ENCODE measurements around the gene USP32. TPM values are rescaled to one million over a fixed set of nuclear protein-coding genes. Genes with fewer than 3 reads are reported as not detected.
"Not testable (repeated sequence)": the region's sequence is repeated elsewhere in the genome, so short reads cannot be mapped to it uniquely, and the experiment has no call there.

The USP32 gene
- total RNA-seq, 1 donor from 2014 or later, result 37.4 TPM

DNA sequence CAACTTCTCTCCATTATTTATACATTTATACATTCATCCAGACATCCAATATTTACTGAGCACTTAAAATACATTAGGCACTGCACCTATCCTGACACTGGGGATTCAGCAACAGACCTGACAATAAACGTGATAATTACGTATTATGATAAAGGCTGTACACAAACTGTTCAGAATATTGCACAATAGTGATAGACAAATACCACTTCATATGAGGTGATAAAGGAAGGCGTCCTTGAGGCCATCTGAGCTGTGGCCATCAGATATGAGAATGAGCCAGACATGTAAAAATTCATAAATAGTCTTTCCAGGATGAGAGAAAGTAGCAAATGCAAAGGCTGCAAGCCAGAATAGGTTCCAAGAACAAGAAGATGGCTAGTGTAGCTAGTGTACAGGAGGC is 8.6 kb downstream of the USP32 start:
- no peak overlapping the region for H3K4me3 Mint-ChIP-seq (ENCODE audit: unreplicated experiment)
- H3K4me1 Mint-ChIP-seq (ENCODE audit: unreplicated experiment), result peaks cover 26% of the 10 kb centered on the region
- H3K27ac Mint-ChIP-seq (ENCODE audit: unreplicated experiment), result no peak overlapping the region

DNA sequence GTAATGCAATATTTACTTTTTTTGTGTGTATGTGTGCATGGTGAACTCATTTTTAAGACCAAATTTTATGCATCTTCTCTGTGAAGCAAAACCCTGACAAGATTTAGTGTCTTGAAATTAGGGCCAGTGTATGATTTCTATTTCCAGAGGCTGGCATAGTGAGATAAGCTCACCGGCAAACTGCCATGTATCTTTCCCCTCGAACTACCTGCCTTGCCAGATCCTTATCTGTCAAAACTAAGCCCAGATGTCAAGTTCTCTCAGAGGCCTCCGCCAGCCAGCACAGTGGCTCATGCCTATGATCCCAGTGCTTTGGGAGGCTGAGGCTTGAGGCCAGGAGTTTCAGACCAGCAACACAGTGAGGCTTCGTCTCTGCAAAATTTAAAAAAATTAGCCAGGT is 10.0 kb downstream of the USP32 start:
- H3K9me3 Mint-ChIP-seq (ENCODE audit: unreplicated experiment), result no peaks in the 10 kb centered on the region
- no peak overlapping the region for H3K27ac Mint-ChIP-seq (ENCODE audit: unreplicated experiment)
- DNase-seq (ENCODE audit: low spot score), result no peak
- TF ChIP-seq, protein P1, sequence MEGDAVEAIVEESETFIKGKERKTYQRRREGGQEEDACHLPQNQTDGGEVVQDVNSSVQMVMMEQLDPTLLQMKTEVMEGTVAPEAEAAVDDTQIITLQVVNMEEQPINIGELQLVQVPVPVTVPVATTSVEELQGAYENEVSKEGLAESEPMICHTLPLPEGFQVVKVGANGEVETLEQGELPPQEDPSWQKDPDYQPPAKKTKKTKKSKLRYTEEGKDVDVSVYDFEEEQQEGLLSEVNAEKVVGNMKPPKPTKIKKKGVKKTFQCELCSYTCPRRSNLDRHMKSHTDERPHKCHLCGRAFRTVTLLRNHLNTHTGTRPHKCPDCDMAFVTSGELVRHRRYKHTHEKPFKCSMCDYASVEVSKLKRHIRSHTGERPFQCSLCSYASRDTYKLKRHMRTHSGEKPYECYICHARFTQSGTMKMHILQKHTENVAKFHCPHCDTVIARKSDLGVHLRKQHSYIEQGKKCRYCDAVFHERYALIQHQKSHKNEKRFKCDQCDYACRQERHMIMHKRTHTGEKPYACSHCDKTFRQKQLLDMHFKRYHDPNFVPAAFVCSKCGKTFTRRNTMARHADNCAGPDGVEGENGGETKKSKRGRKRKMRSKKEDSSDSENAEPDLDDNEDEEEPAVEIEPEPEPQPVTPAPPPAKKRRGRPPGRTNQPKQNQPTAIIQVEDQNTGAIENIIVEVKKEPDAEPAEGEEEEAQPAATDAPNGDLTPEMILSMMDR (IDR thresholded peaks at IDR 0.05; ENCODE audit: unreplicated experiment), result no peak
- H3K4me3 Mint-ChIP-seq (ENCODE audit: unreplicated experiment), result no peak overlapping the region
- no peaks in the 10 kb centered on the region for H3K36me3 Mint-ChIP-seq (ENCODE audit: low read depth, unreplicated experiment)
- H3K27me3 Mint-ChIP-seq (ENCODE audit: unreplicated experiment), result no peaks in the 10 kb centered on the region
- H3K4me1 Mint-ChIP-seq (ENCODE audit: unreplicated experiment), result peaks cover 21% of the 10 kb centered on the region

More for the DNA sequence above, 8.6 kb downstream of the USP32 start:
- TF ChIP-seq, protein P1 (IDR thresholded peaks at IDR 0.05; ENCODE audit: unreplicated experiment), result no peak
- no peaks in the 10 kb centered on the region for H3K9me3 Mint-ChIP-seq (ENCODE audit: unreplicated experiment)
- no peak for DNase-seq (ENCODE audit: low spot score)
- H3K36me3 Mint-ChIP-seq (ENCODE audit: low read depth, unreplicated experiment), result no peaks in the 10 kb centered on the region
- no peaks in the 10 kb centered on the region for H3K27me3 Mint-ChIP-seq (ENCODE audit: unreplicated experiment)

DNA sequence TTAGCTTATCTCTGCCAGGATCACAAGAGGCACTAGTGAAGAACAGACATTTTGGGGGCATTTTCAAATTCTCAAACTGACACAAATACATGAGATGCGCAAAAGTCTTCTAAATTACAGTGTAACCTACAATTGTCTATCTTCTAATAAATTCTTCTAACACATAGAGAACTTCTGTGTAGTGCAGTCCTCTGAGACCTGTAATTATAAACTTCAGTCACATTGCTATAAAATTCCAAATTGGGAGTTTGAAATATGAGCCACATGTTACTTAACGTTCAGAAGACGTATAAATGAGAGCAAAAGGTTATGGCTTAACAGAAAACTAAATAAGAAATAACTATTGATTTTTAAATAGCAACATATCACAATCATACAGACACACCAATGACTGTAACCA is 12.5 kb downstream of the USP32 start:
- H3K4me3 Mint-ChIP-seq (ENCODE audit: unreplicated experiment); H3K4me1 Mint-ChIP-seq (ENCODE audit: unreplicated experiment); H3K27me3 Mint-ChIP-seq (ENCODE audit: unreplicated experiment); H3K36me3 Mint-ChIP-seq (ENCODE audit: low read depth, unreplicated experiment); DNase-seq (ENCODE audit: low spot score); H3K27ac Mint-ChIP-seq (ENCODE audit: unreplicated experiment); H3K9me3 Mint-ChIP-seq (ENCODE audit: unreplicated experiment): not testable (repeated sequence)

DNA sequence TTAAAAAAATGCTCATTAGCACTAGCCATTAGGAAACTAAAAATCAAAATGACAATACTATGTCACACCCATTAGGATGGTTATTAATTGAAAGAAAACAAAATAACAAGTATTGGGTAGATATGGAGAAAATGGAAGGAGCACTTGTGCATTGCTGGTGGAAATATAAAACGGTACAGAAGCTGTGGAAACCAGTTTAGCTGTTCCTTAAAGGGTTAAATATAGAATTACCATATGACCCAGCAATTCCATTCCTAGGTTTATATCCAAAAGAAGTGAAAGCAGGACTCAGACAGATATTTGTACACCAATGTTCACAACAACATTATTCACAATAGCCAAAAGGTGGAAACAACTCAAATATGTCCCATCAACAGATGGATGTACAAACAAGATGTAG is 13.7 kb downstream of the USP32 start:
- DNase-seq (ENCODE audit: low spot score); H3K4me1 Mint-ChIP-seq (ENCODE audit: unreplicated experiment); H3K27me3 Mint-ChIP-seq (ENCODE audit: unreplicated experiment); H3K9me3 Mint-ChIP-seq (ENCODE audit: unreplicated experiment); H3K36me3 Mint-ChIP-seq (ENCODE audit: low read depth, unreplicated experiment); H3K4me3 Mint-ChIP-seq (ENCODE audit: unreplicated experiment); H3K27ac Mint-ChIP-seq (ENCODE audit: unreplicated experiment): not testable (repeated sequence)

DNA sequence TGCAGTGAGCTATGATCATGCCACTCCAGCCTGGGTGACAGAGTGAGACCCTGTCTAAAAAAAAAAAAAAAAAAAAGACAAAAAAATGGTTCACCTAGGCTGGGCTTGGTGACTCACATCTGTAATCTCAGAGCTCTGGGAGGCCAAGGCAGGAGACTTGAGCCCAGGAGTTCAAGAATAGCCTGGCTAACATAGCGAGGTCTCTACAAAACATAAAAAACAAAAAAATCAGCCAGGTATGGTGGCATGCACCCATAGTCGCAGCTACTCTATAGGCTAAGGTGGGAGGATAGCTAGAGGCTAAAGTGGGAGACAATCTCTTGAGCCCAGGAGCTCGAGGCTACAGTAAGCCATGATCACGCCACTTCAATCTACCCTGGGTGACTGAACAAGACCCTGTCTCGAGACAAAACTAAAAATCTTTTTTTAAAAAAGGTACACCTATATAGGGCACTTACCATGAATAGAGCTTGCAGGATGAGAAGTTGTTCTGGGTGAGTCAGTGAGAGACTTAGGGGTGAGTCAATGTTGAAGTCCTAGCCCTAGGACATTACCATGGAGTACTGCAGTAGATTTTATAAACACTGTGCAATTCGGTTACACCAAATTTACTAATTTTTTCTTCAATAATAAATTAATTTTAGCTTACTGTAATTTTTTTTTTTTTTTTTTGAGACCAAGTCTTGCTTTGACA is 19.0 kb downstream of the USP32 start:
- Mint-ChIP-seq H3K36me3 (ENCODE audit: low read depth, unreplicated experiment) (no peaks in the 10 kb centered on the region), H3K9me3 (ENCODE audit: unreplicated experiment) (no peaks in the 10 kb centered on the region), H3K27ac (ENCODE audit: unreplicated experiment) (no peak overlapping the region), H3K4me1 (ENCODE audit: unreplicated experiment) (peaks cover 6% of the 10 kb centered on the region), H3K4me3 (ENCODE audit: unreplicated experiment) (no peak overlapping the region), H3K27me3 (ENCODE audit: unreplicated experiment) (no peaks in the 10 kb centered on the region)
- TF ChIP-seq, protein P1 (IDR thresholded peaks at IDR 0.05; ENCODE audit: unreplicated experiment), result no peak
- no peak for DNase-seq (ENCODE audit: low spot score)

DNA sequence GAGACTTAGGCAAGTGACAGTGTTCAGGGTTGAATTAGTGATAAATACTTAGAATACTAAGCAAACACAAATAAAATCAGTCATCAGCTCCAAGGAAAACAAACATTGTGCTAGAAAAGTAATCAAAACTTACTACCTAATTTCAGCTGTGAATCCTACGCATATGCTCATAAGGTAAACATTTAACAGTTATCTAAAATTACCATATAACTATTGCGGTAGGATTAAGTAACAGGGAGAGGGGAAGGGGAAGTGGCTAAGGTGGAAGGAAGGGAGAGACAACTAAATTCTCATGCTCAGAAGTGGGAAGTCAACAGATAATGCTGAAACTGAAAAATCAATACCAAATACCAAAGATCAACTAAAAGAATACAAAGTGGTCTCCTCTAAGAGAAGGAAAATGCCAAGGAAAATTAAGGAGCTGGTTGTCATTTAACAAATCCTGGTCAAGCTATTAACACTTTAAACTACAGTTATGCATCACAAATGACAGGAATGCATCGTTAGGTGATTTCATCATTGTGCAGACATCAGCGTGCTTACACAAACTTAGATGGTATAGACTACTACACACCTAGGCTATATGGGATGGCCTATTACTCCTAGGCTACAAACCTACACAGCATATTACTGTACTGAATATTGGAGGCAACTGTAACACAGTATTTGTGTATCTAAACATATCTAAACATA is 20.0 kb downstream of the USP32 start:
- peak overlapping the region; percentile 0 for H3K27ac Mint-ChIP-seq (ENCODE audit: unreplicated experiment)
- H3K4me1 Mint-ChIP-seq (ENCODE audit: unreplicated experiment), result peaks cover 6% of the 10 kb centered on the region
- no peak for DNase-seq (ENCODE audit: low spot score)
- no peaks in the 10 kb centered on the region for H3K36me3 Mint-ChIP-seq (ENCODE audit: low read depth, unreplicated experiment)
- H3K27me3 Mint-ChIP-seq (ENCODE audit: unreplicated experiment), result no peaks in the 10 kb centered on the region
- no peaks in the 10 kb centered on the region for H3K9me3 Mint-ChIP-seq (ENCODE audit: unreplicated experiment)
- peak overlapping the region; percentile 0 for H3K4me3 Mint-ChIP-seq (ENCODE audit: unreplicated experiment)
- TF ChIP-seq, protein P1 (IDR thresholded peaks at IDR 0.05; ENCODE audit: unreplicated experiment), result no peak
